Rectal smooth muscle tissue (tissue), 1 donor: Measurements from ENCODE around the gene PPP1R18.

ENCODE experiments used
- H3K27ac ChIP-seq: one replicate; pipeline ENCODE4 v1.7.0; 2013; ENCODE audit warnings: low read depth, low read length, inconsistent platforms
- H3K27me3 ChIP-seq: one replicate; pipeline ENCODE4 v1.7.0; 2013; ENCODE audit warnings: low read length; ENCODE audit not compliant: control insufficient read depth, insufficient read depth
- H3K36me3 ChIP-seq: one replicate; pipeline ENCODE4 v1.7.0; 2013; ENCODE audit warnings: low read length; ENCODE audit not compliant: control insufficient read depth, insufficient read depth
- H3K4me1 ChIP-seq: one replicate; pipeline ENCODE4 v1.7.0; 2013; ENCODE audit warnings: low read length; ENCODE audit not compliant: control insufficient read depth, insufficient read depth
- H3K4me3 ChIP-seq: one replicate; pipeline ENCODE4 v1.7.0; 2013; ENCODE audit warnings: low read length
- H3K9ac ChIP-seq: one replicate; pipeline ENCODE4 v1.7.0; 2013; ENCODE audit warnings: low read length

The PPP1R18 gene

GRCh38 chr6:30689985-30690384 is 3.5 kb upstream of the PPP1R18 start:
- Histone ChIP-seq H3K4me1 (peaks cover 33% of the 10 kb centered on the region), H3K4me3 (peak overlapping the region; percentile 80), H3K27me3 (no peaks in the 10 kb centered on the region), H3K9ac (no peak overlapping the region), H3K27ac (peak overlapping the region; percentile 99), H3K36me3 (no peaks in the 10 kb centered on the region)

- peak overlapping the region; percentile 99 for H3K27ac ChIP-seq
- no peak overlapping the region for H3K4me3 ChIP-seq
Observed at GRCh38 chr6:30689022-30689865, 2.8 kb upstream of the PPP1R18 start.

DNA sequence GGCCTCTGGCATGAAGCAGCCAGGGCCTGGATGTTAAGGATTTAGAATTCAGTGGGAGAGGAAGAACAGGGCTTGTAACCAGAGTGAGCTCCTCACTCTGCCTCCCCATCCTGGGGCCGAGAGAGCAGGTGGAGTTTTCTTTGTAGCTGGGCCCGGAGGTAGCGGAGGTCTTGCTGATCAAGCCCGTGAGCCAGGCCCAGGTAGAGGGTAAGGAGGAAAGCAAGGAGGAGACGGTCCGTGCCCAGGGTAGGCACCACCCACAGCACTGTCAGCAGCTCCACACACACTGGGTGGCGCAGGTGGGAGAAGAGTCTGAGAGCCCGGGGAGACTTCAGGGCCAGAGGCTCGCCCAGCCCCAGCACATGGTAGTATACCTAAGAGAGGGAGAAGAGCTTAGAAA is 2.1 kb upstream of the PPP1R18 start:
- Histone ChIP-seq H3K27me3 (no peaks in the 10 kb centered on the region), H3K9ac (no peak overlapping the region), H3K4me3 (no peak overlapping the region), H3K36me3 (no peaks in the 10 kb centered on the region), H3K4me1 (peaks cover 33% of the 10 kb centered on the region), H3K27ac (peak overlapping the region; percentile 99)

More at GRCh38 chr6:30689022-30689865, 2.8 kb upstream of the PPP1R18 start:
- Histone ChIP-seq H3K36me3 (no peaks in the 10 kb centered on the region), H3K4me1 (peaks cover 33% of the 10 kb centered on the region), H3K9ac (no peak overlapping the region), H3K27me3 (no peaks in the 10 kb centered on the region)

DNA sequence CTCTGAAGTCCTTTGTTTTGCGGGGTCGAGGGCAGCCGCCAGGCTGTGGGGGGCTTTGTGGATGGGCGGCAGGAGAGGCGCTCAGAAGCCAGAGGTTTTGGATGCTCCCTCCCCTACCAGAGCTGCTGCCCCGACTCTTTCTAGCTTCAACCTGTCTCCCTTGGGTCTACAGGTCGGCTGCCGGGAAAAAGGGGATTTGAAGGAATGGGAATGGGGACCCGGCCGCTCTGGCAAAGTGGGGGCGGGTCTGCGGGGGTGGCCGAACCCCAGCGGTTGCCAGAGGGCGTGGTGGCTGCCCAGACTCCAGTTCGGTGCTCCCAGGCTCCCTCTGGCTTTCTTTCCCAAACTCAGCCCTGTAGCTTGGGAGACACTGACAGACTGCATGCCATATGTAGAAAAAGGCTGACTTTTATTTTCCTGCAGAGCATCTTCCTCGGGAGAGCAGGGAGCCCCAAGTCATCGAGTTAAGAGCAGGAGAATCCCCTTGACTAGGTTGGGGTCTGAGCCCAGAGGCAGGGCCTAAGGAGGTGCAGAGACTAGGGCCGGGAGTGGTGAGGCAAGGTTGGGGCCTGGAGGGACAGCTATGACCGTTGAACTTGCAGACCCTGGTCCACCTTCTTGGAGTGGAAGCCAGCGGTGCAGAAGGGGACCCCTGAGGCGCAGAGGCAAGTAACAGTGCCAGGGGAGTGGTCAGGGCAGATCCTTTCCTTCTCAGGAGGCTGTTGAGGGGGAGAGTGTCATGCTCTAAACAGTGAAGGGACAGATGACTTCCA is 1.4 kb upstream of the PPP1R18 start:
- Histone ChIP-seq H3K4me1 (peaks cover 39% of the 10 kb centered on the region), H3K4me3 (peak overlapping the region; percentile 66), H3K9ac (peak overlapping the region; percentile 45), H3K36me3 (no peaks in the 10 kb centered on the region), H3K27ac (peak overlapping the region; percentile 99), H3K27me3 (no peaks in the 10 kb centered on the region)

- Histone ChIP-seq H3K27ac (peak overlapping the region; percentile 99), H3K27me3 (no peaks in the 10 kb centered on the region), H3K4me1 (peaks cover 47% of the 10 kb centered on the region)
Observed at GRCh38 chr6:30686908-30687658, 638 bp upstream of the PPP1R18 start.

DNA sequence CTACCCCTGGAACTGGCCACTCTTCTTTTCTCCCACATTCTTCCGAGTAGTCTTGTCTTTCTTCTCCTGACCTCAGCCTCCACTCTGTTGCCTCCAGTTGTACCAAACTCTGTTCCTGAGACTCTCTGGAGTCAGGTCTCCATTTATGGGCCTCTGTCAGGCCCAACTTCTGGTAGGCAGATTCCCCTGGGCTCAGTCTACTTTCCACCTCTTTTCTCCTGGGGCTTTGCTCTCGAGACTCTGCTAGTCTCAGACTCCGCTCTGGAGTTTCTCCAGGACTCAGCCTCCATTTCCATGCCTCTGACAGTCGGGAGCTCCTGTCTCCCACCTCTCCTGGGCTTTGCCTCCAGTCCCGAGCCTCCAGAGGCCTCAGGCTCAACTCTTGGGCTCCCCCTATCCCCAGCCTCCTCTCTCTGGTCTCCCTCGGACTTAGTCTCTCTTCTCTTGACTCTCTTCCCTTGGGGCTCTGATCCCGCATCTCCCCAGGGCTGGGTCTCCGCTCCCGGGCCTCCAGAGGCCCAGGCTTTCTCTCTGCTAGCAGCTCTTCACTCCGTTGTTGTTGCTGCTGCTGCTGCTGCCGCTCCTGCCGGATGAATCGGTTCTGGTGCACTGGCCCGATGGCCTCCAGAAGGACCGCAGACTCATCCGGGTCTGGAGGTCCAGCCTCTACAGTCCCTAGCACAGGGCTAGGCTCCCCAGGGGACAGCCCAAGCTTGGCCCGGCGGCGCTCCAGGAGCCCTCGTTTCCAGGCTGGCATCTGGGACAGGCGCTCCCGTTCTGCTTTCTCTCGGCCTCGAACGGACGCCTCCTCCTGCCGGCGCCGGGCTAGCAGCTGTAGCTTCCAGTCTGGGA is 1.1 kb downstream of the PPP1R18 start:
- Histone ChIP-seq H3K27ac (peak overlapping the region; percentile 99), H3K4me3 (peak overlapping the region; percentile 66), H3K9ac (peak overlapping the region; percentile 63), H3K36me3 (peaks cover 3% of the 10 kb centered on the region), H3K27me3 (no peaks in the 10 kb centered on the region), H3K4me1 (peaks cover 47% of the 10 kb centered on the region)

More at GRCh38 chr6:30686908-30687658, 638 bp upstream of the PPP1R18 start:
- Histone ChIP-seq H3K4me3 (peak overlapping the region; percentile 66), H3K9ac (peak overlapping the region; percentile 89), H3K36me3 (no peaks in the 10 kb centered on the region)

DNA sequence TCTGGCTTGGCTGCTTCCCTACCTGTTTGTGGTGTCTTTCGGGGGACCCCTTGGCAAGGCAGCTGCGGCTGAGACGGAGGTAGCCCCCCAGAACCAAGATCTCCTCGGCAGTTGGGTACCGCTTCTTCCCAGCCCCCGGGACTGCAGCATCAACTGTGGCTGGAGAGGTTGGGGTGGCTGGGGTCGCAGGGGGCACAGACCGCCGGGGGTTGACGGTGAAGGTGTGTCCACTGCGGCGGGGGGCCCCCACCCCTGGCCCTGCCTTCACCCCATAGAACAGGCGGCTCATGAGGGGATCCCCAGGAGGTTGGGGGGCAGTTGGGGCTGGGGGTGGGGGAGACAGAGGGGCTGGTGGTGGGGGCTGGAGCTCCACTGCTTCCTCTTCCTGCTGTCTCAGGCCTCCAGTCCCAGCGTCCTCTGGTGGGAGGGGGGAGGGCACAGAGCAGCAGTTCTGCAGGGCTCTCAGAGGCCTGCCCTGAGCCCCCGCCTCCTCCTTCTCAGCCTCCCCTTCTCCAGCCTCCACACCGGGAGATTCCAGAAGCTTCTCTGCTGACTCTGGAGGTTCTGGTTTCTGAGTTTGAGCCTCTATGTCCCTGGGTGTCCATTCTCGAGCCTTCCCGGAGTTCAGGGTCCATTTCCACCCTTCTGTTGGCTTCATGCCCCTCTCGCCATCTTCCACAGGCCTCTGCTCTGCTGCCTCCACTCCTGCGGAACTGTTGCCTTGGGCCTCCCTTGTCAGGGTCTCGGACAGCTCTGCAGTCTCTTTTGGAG is 1.9 kb downstream of the PPP1R18 start:
- peaks cover 47% of the 10 kb centered on the region for H3K4me1 ChIP-seq
- H3K27ac ChIP-seq, result peak overlapping the region; percentile 99
- no peaks in the 10 kb centered on the region for H3K27me3 ChIP-seq
- peak overlapping the region; percentile 66 for H3K4me3 ChIP-seq
- peak overlapping the region; percentile 63 for H3K9ac ChIP-seq
- H3K36me3 ChIP-seq, result peaks cover 7% of the 10 kb centered on the region

DNA sequence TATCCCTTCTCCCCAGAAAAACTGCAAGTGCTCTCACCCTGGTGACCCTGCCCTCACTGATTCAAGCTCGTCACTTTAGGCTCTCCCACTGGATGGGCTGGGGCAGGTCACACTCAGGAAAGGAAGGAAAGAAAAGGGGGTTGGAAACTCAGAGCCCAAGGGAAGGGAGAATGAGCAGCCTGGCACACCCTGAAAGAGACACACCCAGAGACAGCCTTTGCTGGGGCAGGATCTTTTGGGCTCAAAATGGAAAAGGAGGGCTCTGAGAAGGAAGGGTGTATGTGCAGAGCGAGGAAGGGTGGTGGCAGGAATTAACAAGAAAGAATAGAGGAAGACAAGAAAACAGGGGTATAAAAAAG is 2.5 kb downstream of the PPP1R18 start:
- Histone ChIP-seq H3K27me3 (no peaks in the 10 kb centered on the region), H3K27ac (peak overlapping the region; percentile 99), H3K4me1 (peaks cover 42% of the 10 kb centered on the region), H3K9ac (peak overlapping the region; percentile 54), H3K36me3 (peaks cover 7% of the 10 kb centered on the region), H3K4me3 (peak overlapping the region; percentile 66)

DNA sequence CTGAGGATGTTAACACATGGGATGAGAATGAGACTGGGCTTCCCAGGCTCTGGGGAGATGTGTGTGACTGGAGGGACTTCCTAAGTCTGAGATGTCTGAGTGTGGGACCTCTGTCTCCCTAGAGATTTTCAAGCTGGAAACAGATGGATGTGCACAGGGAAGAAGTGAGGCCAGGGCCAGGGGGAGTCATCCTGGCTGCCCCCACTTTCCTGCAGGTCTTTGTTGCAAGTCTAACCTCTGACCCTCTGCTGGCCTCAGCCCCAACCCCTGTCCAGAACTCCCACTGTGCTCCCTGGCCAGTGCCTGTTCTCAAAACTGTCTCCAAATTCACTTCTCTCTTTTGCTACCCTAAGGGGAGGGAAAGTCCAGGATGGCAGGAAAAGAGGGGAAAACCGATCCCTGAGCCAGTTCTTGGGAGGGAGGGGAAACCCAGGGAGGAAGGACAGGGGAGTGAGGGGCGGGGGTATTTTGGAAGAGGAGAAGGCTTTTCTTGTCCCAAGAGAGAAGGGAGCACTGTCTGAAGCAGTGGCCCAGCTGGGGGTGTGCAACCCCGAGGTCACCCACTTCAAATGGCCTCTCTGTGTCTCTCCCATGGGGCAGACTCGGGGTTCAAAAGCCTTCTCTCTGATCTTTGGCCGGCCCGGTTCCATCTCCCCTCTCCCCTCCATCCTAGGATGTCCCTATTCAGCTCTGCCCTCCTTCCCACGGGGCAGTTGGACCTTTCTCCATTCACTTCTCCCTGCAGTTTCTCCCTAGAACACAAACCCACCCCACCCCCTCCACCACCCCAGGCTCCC is 3.1 kb downstream of the PPP1R18 start:
- Histone ChIP-seq H3K9ac (peak overlapping the region; percentile 91), H3K27me3 (no peaks in the 10 kb centered on the region), H3K4me1 (peaks cover 39% of the 10 kb centered on the region), H3K36me3 (peaks cover 9% of the 10 kb centered on the region), H3K27ac (peak overlapping the region; percentile 99), H3K4me3 (peak overlapping the region; percentile 66)

DNA sequence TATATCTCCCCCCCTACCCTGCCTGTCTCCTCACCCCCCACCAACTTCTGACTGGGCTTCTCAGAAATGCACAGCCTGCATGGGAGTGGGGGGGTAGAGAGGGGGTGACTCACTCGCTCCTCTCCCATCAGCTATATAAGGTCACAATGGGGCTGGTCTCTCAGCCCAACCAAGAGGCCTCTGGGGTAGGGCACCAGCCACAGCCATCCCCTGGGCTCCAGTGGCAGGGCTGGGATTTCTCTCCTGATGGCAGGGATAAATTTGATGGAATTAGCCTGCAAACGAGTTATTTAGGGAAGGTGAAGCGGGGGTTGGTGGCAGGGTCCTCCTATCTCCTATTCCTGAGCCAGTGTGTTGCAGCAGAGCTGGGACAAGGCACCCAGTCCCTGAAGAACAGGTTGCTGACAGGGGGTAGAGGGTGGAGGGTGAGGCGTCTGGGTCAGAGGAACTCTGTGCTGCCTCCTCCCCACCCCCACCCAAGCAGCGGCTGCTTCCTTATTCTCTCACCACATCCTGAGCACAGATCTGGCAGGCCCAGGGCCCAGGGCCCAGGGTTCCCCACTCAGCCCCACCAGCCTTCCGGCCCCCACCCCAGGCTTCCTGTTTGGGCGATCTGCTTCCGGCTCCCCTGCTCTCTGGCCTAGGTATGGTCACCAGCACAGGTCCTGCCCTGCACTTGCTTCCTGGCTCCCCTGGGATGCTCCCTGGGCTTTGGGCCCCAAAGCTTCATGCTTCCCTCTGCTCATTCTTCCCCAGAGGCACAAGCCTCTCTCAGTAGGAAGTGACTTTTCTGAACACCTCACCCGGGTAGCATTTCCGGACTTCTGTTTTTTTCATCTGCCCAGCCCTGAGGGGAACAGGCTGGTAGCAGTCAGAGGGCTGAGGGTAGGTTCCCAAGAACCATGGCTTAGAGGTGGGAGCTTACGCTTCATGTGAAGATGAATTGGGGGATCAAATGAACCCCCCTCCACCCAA is 4.0 kb downstream of the PPP1R18 start:
- Histone ChIP-seq H3K27ac (peak overlapping the region; percentile 99), H3K36me3 (peaks cover 11% of the 10 kb centered on the region), H3K4me3 (peak overlapping the region; percentile 66), H3K4me1 (peaks cover 31% of the 10 kb centered on the region), H3K27me3 (no peaks in the 10 kb centered on the region), H3K9ac (peak overlapping the region; percentile 91)
